ENCODE data around the gene HOXA1.
A peak's percentile ranks its signal among the peaks of the same experiment; 100 is the strongest.

The HOXA1 gene

DNA sequence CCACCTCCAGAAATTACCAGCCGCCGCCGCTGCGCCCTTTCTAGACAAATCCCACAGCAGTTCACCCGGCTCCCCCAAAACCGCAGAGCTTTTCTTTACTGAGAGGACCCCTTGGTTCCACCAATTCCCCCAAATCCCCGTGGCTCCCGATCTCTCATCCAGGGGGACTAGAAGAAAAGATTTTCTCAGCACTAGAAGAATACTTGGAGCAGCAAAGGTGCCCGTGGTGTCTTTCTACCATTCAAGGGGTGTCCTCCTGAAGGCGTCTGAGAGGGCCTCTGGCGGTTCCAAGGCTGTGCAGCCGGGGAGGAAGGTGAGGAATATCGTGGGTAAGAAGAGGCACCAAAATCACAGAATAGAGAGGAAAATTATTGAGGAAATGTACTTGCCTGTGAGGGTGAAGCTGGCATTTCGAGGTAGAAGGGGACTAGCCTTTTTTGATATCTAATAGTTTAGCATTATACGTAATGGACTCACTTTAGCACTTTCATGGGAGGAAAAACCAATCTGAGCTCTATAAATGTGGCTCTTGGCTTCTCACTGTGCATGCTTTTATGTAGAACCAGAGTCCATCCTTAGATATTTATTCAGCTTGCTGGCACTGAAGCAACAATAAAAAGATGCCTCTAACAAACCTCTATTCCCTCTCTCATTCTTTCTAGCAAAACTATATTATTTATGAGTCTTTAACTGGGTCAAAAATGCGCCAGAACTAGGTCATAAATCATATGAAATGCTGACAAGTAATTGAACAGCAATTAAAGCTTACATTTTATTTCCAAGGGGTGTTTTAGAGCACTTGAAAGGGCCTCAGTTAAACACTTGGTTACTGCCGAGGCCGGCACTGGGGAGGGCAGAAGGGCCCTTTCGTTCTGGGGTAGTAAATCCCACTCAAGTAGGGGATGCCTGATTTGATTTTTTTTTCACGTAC lies 20.5 kb upstream of the HOXA1 start:
- DNase-seq: peak; percentile 52

- DNase-seq: peak; percentile 46
Observed at GRCh38 chr7:27115221-27116026, 19.6 kb upstream of the HOXA1 start.

DNA sequence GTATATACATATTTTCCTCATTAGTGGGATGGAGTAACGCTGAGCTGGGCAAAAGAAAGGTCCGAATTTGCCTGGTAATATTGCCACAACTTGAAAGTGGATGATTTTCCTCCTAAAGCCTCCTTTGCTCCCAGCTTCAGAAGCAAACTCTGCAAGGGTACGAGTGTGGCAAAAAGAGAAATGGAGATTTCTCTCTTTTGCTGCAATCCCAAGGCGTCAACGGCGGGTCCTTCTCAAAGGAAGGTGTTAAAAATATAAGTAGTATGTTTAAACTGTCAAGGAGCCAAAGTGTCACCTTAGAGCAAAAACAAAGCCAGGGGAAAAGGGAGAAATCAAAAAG lies 19.1 kb upstream of the HOXA1 start:
- no peak for DNase-seq

DNA sequence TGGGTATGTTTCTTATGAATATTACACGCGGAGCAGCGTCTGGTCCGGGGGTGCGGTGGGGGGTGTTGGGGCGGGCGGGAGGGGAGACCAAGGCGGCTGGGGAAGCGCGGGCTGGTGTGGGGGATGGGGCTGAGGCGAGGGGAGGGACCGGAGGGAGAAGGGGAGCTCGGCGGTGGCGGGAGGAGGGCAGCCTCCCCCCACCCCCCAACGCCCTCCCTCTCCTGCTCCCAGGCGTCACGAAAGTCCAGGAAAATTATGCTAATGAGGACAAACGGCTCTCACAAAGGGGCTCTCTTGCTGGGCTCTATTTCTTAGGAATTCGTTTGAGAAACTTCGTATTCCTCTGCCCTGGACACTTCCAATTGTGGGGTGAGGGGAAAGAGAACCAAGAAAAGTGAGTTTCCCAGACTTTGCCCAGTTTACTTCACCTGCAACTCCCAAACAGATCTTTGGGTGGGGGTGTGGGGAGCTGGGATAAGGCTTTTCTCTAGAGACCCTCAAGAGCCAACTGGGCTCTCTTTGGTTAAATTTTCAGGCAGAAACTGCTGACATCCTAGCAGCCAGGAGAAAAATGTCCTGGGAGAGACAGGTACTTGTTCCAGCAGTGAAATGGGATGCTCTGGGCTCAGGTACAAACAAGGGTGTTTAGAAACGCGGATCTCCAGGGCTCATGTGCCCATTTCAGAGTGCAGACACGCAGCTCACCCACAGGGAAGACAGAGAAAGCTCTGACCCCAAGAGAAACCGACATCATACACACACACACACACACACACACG lies 18.4 kb upstream of the HOXA1 start:
- DNase-seq: peak; percentile 93

- DNase-seq: peak; percentile 91
Observed at GRCh38 chr7:27112955-27113949, 17.5 kb upstream of the HOXA1 start.

GRCh38 chr7:27112361-27112760 lies 16.6 kb upstream of the HOXA1 start:
- DNase-seq: no peak

DNA sequence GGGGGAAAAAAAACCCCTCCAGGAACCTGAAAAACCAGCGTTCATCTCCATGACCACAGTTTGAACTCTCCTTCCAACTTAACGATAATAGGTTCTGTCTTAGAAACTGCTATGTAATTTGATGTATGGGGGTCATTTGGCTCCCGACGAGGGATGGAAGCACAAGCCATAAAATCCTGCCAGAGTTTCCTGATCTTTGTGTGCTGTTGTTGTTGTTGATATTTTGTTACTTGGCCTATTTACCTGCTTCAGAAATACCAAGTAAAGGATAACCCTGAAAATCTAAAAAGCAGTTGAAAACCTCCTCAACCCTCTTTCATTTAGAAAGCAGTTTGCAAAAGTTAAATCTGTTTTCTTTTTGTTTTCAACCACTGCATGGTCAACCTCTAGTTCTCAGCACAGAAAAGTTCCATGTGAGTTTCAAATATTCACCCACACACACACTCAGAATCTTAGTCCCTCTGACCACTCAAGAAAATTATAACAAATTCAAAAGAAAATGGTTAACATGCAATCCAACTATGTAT lies 16.0 kb upstream of the HOXA1 start:
- DNase-seq: peak; percentile 74

- peak; percentile 56 for DNase-seq
Observed at GRCh38 chr7:27111042-27111750, 15.4 kb upstream of the HOXA1 start.

- DNase-seq: no peak
Observed at GRCh38 chr7:27110186-27111031, 14.6 kb upstream of the HOXA1 start.

DNA sequence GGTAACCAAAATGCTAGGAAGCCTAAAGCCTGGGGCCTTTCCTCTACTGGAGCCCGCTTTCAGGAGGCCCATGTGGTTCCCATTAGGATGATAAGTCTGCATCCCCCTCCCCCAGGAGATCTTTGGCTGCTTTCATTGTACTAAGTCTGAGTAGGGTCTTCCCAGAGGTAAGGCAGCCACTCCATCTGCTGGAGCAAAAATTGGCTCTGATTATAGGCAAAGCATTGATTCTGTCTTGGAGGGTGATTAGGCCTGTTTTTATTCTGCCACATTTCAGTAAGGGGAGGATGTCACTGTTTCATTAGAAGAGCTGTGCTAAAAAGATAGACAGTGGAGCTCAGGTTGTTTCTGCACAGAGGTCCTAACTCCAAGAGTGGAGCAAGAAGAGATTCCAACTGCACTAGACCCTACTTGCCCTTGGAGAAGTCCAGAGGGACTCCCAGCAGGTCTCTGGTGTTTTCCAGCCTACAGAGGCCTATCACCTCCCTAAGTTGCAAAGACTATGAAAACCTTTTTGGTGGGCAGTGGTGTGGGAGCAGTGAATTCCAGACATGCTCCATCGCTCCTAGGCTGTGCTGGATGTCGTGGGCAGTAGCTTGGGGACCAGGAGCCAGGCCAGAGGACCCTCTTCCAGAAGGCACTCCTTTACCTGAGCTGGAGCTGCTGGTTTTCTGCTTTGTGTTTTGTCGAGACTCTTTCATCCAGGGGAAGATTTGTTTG lies 13.8 kb upstream of the HOXA1 start:
- DNase-seq: no peak

DNA sequence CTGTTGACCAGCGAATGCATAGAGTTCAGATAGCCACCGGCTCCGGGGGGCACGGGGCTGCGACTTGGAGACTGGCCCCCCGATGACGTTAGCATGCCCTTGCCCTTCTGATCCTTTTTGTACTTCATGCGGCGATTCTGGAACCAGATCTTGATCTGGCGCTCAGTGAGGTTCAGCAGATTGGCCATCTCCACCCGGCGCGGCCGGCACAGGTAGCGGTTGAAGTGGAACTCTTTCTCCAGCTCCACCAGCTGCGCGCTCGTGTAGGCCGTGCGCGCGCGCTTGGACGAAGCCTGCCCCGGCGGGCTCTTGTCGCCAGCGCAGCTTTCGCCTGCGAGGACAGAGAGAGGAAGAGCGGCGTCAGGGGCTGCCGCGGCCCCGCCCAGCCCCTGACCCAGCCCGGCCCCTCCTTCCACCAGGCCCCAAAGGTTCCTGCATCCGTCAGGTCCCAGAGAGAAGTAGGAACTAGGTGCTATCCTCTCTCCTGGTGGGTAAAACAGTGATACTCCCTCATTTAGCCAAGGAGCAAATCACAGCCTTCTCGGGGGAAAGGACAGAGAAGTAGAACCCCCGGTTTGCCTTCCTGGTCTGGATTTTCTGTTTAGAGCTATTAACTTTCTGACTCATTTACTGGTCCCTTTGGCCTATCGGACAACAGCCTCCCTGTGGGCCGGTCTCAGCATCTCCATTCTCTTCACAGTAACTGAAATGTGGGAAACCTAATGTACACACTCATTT lies 12.8 kb upstream of the HOXA1 start:
- no peak for DNase-seq

GRCh38 chr7:27107391-27108381 lies 11.9 kb upstream of the HOXA1 start:
- no peak for DNase-seq

- DNase-seq: no peak
Observed at GRCh38 chr7:27106901-27107240, 11.1 kb upstream of the HOXA1 start.

- no peak for DNase-seq
Observed at GRCh38 chr7:27106181-27106900, 10.5 kb upstream of the HOXA1 start.

DNA sequence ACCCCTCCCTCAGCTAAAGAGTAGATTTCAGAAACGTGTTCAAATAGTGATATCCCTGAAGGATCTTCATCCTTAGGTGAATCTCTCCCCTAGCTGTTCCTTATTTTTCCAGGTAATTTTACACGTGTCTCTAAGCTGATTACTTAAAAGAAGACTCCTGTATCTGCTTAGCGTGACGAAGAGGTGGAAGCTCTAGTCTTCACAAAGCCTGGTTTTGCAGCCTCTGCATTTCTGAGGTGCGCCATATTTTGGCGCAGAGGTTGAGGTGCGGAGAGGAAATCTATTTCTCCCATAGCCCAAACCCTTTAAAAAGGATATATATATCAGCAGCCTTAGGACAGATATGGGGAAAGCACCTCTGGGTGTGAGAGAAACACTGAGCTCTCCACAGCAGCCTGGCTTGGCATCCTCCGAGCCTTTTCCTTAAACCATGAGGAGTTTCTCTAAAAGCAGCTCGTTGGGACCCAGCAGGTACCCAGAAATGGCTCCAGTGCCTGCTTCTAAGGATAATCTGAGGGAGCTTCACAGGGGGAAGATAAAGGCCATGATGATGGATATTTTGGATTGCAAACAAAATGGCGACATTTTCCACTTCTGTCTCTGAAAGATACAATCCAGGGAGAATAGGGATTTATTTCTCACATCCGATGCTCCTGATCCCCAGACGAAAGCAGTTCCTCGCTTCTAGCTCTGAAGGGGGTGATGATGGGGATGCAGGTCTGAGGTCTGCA lies 9.7 kb upstream of the HOXA1 start:
- DNase-seq: no peak
